Effector memory CD4-positive, alpha-beta T cell (primary cell): Measurements from ENCODE around the gene TULP4.

ENCODE experiments used
- DNase-seq, 3 donors: peaks; one replicate each; pipeline ENCODE4 v3.0.0-alpha.2; 2020
- H3K27ac ChIP-seq: 2 replicates; pipeline ENCODE4 v1.7.0; 2013; ENCODE audit warnings: mild to moderate bottlenecking, low read length, moderate library complexity; ENCODE audit not compliant: insufficient read depth, poor library complexity, severe bottlenecking
- H3K27me3 ChIP-seq: replicated peaks from 2 replicates; pipeline ENCODE4 v1.7.0; 2013; ENCODE audit warnings: mild to moderate bottlenecking, low read length; ENCODE audit not compliant: insufficient read depth, control insufficient read depth, poor library complexity, severe bottlenecking
- H3K36me3 ChIP-seq: 2 replicates; pipeline ENCODE4 v1.7.0; 2013; ENCODE audit warnings: mild to moderate bottlenecking, low read length, moderate library complexity; ENCODE audit not compliant: control insufficient read depth, insufficient read depth
- H3K4me1 ChIP-seq: 2 replicates; pipeline ENCODE4 v1.7.0; 2013; ENCODE audit warnings: low read length, mild to moderate bottlenecking; ENCODE audit not compliant: control insufficient read depth, insufficient read depth, poor library complexity, severe bottlenecking
- H3K4me3 ChIP-seq: 2 replicates; pipeline ENCODE4 v1.7.0; 2013; ENCODE audit warnings: low read length, low read depth, mild to moderate bottlenecking; ENCODE audit not compliant: insufficient read depth, poor library complexity, severe bottlenecking
- H3K9me3 ChIP-seq: 2 replicates; pipeline ENCODE4 v1.7.0; 2013; ENCODE audit warnings: mild to moderate bottlenecking, low read length, moderate library complexity; ENCODE audit not compliant: control insufficient read depth

TULP4 gene

DNA sequence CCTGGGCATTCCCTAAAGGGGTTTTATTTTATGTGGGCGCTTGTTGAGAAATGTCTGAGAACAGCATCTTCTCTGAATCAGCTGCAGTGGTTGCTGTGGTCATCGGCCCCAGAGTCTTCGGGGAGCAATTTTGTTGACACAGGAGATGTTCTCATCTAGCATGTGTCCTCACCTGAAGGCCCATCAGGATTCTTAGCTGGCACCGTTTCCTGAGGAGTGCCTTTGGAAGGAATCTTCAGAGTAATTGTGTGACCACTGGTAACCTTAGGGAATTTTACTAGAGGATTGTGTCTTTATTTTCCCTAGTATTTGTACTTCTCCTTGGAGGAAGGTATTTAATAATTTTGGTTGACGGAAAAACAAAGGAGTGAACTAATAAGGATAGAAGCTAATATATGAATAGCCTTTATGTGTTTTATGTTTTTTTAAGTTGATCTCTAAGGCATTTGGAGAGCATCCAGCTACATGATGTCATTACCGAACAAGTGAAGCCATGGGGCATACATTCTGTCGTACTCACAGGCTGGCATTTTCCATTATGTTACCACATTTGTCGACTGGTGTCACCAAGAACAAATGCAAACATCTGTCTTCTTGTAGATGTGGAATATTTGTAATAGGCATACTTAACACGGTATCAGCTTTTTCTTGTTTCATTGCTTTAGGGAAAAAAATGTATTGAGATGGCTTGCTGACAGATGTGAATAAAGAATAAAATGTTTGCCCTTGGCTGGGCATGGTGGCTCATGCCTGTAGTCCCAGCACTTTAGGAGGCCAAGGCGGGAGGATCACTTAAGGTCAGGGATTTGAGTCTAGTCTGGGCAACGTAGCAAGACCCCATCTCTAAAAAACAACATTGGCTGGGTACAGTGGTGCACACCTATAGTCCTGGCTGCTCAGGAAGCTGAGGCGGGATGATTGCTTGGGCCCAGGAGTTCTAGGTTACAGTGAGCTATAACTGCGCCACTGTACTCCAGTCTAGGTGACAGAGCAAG, 41.9 kb downstream of the TULP4 start:
- no peak for DNase-seq

DNA sequence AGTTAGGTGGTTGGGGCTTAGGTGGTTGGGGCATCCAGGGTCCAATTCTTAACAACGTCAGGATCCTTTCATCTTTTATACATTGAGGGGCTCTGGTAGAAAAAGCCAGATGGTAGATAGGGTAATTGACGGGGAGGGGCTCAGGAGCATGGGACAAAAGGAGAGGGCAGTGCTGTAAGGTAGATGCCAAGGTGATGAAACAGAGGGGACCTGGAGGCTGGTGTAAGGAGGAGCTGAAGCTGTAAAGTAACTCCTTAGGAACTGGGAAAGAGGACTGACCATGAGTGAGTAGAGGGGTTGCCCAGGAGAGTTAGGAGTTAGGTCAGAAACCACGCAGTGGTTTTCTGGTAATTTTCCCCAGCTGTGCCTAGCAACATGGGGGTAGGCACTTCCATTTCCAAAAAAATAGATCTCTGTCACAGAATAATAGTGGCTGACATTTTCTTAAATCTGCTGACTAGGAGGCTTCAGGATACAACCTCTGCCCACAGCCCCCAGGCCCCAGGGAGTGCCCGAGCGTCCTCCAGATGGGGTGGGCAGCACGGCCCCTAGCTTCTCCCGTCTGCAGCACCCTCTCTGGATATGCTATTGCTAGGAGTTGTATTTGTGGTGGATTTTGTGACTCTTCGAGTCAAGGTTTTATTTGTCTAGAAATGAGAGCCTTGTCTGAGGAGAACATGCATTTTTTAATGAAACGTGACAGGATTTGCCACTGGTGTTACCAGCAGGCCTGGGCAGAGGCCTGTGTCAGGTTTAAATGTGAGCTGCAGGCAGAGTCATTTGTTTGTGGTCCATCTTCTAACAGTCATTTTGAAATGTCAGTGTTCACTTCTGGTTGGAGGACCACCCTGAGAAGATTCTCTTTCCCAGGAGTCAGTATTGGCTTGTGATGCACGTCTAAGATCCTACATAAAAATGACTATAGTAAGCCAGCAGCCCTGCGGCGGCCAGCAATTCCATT, 44.6 kb downstream of the TULP4 start:
- no peak for DNase-seq
- Histone ChIP-seq H3K9me3 (no peaks in the 10 kb centered on the region), H3K4me3 (no peak overlapping the region), H3K36me3 (no peaks in the 10 kb centered on the region), H3K4me1 (peaks cover 13% of the 10 kb centered on the region), H3K27ac (no peak overlapping the region), H3K27me3 (no peaks in the 10 kb centered on the region)

More for the DNA sequence above, 41.9 kb downstream of the TULP4 start:
- Histone ChIP-seq H3K4me1 (peaks cover 13% of the 10 kb centered on the region), H3K36me3 (no peaks in the 10 kb centered on the region), H3K27me3 (no peaks in the 10 kb centered on the region), H3K27ac (no peak overlapping the region), H3K4me3 (no peak overlapping the region), H3K9me3 (no peaks in the 10 kb centered on the region)

GRCh38 chr6:158357570-158358216, 45.4 kb downstream of the TULP4 start:
- H3K4me1 ChIP-seq, result peaks cover 13% of the 10 kb centered on the region
- H3K4me3 ChIP-seq, result no peak overlapping the region
- H3K27me3 ChIP-seq, result no peaks in the 10 kb centered on the region
- H3K27ac ChIP-seq, result no peak overlapping the region
- H3K9me3 ChIP-seq, result no peaks in the 10 kb centered on the region
- H3K36me3 ChIP-seq, result no peaks in the 10 kb centered on the region
- DNase-seq, result no peak

DNA sequence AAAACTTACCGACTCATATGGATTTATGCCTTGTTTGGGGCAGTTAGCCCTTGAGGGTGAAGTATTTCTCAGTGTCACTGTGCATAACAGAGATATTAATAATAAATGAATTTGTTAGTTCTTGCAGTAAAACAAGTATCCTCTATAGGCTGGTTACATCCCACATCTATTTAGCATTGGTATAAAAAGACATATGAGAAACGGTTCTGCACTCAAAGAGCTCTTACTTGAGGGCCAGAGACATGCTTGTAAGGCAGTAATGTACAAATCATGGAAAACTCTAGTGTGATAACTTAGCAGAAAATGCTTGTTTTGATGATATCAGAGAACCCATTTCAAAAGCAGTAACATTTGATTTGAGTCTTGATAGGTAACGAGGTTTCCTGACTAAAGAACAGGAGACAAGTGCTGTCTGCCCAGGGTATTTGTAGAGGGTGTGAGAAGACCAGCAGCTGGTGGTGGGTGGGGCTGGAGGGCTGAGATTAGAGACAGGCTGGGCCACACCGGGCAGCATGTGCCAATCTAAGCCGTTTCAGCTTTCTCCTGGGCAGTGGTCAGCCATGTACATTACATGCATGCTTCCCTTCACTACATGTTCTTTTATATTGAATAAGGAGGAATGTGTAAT, 46.3 kb downstream of the TULP4 start:
- H3K27ac ChIP-seq, result no peak overlapping the region
- no peak overlapping the region for H3K4me3 ChIP-seq
- H3K9me3 ChIP-seq, result no peaks in the 10 kb centered on the region
- no peaks in the 10 kb centered on the region for H3K36me3 ChIP-seq
- peaks cover 13% of the 10 kb centered on the region for H3K4me1 ChIP-seq
- DNase-seq, result no peak
- H3K27me3 ChIP-seq, result no peaks in the 10 kb centered on the region

DNA sequence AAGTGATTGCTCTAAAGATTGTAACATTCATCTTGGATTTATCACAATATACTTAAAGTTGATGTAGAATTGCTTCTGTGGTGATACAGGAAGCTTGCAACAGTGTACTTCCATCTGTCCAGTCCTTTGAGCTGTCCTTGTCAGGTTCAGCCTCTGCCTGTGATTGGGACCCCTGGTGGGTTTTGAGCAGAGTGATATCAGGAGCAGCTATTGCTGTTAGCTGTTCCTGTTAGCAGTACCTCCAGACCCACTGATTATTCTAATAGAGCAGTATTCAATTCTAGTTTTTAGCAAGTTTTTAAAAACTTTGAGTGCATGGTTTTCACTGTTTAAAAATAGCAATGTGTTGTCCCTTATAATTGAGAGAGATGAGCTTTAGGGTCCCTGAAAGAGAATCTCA, 48.8 kb downstream of the TULP4 start:
- no peaks in the 10 kb centered on the region for H3K27me3 ChIP-seq
- DNase-seq, result no peak

DNA sequence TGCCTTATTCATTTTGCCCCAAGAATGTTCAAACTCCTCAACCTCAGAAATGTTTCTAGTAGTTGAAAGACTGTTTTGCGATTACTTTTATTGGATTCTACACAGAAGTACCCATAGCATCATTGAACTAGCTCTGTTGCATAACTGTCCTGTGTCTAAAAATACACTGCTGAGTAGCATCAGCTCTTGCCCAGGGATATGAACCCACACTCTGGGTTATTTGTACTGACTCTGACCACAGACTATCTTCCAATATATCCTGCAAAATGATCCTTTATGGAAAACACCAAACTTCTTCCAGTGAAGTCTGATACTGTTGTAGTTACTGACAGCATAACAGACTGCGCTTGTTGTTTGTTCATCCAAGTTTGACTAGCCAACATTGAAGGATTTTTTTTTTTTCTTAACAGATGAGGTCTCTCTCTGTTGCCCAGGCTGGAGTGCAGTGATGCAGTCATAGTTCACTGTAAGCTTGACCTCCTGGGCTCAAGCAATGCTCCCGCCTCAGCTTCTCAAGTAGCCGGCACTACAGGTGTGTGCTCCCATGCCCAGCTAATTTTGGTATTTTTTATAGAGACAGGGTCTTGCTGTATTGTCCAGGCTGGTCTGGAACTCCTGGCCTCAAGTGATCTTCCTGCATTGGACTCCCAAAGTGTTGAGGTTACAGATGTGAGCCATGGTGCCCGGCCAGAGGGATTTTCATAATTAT, 49.9 kb downstream of the TULP4 start:
- no peaks in the 10 kb centered on the region for H3K36me3 ChIP-seq
- H3K27me3 ChIP-seq, result no peaks in the 10 kb centered on the region
- peaks cover 13% of the 10 kb centered on the region for H3K4me1 ChIP-seq
- no peaks in the 10 kb centered on the region for H3K9me3 ChIP-seq
- H3K27ac ChIP-seq, result no peak overlapping the region
- no peak overlapping the region for H3K4me3 ChIP-seq
- no peak for DNase-seq

More for the DNA sequence above, 48.8 kb downstream of the TULP4 start:
- H3K4me3 ChIP-seq, result no peak overlapping the region
- no peaks in the 10 kb centered on the region for H3K36me3 ChIP-seq
- no peak overlapping the region for H3K27ac ChIP-seq
- no peaks in the 10 kb centered on the region for H3K9me3 ChIP-seq
- H3K4me1 ChIP-seq, result peaks cover 13% of the 10 kb centered on the region

GRCh38 chr6:158366363-158366762, 54.1 kb downstream of the TULP4 start:
- no peaks in the 10 kb centered on the region for H3K27me3 ChIP-seq
- H3K36me3 ChIP-seq, result no peaks in the 10 kb centered on the region
- H3K4me3 ChIP-seq, result no peak overlapping the region
- no peak for DNase-seq
- no peaks in the 10 kb centered on the region for H3K9me3 ChIP-seq
- no peak overlapping the region for H3K27ac ChIP-seq
- no peaks in the 10 kb centered on the region for H3K4me1 ChIP-seq

DNA sequence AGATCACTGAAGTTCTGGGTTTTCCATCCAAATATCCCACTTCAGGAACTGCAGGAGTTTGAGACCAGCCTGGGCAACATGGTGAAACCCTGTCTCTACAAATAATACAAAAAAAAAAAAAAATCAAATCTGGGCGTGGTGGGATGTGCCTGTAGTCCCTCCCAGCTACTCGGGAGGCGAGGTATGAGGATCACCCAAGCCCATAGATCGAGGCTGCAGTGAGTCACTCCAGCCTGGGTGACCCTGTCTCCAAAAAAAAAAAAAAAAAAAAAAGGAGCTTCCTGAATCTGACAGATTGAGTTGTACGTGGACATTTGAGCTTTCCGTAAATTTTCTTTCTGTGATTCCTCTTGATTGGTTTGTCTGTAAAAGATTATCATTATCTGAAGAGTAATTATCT, 55.6 kb downstream of the TULP4 start:
- H3K27ac ChIP-seq, result no peak overlapping the region
- H3K4me1 ChIP-seq, result no peaks in the 10 kb centered on the region
- no peaks in the 10 kb centered on the region for H3K36me3 ChIP-seq
- H3K27me3 ChIP-seq, result no peaks in the 10 kb centered on the region
- no peak for DNase-seq
- H3K4me3 ChIP-seq, result no peak overlapping the region
- no peaks in the 10 kb centered on the region for H3K9me3 ChIP-seq

- H3K36me3 ChIP-seq, result no peaks in the 10 kb centered on the region
- H3K9me3 ChIP-seq, result no peaks in the 10 kb centered on the region
- no peak for DNase-seq
- H3K27me3 ChIP-seq, result no peaks in the 10 kb centered on the region
- no peaks in the 10 kb centered on the region for H3K4me1 ChIP-seq
- H3K4me3 ChIP-seq, result no peak overlapping the region
- H3K27ac ChIP-seq, result no peak overlapping the region
Observed at GRCh38 chr6:158369241-158369640, 57.0 kb downstream of the TULP4 start.
